Spleen (tissue), 7 donors: ENCODE measurements around the gene ROR1.

Experiments
- POLR2A ChIP-seq, 3 donors: fragments of 450-650 bp; IDR thresholded peaks; one replicate each; pipeline ENCODE4 v1.5.1; 2017; ENCODE audit warnings: antibody characterized with exemption in 3 of 3, mild to moderate bottlenecking in 1 of 3
- TF ChIP-seq, protein P1 (sequence below), 11 experiments: fragments of 200-600 bp in 7 of 11; fragments of 450-650 bp in 4 of 11; sonication (generic) in 4 of 11; IDR thresholded peaks in 8 of 11; conservative IDR thresholded peaks in 3 of 11; 1 replicate in 7 of 11; 2 replicates in 4 of 11; pipeline versions ENCODE4 v1.4.0 to v1.8.0; 2016 to 2021; ENCODE audit warnings: antibody characterized with exemption in 11 of 11, inconsistent platforms in 4 of 11, mild to moderate bottlenecking in 1 of 11
- donor health status: DM: no; HTN: no; CAD: no; lungs with moderate emphysema.
- donor health status: DM: no; HTN: no; CAD: no.
- donor health status: DM: no; HTN: no; CAD: no.

DNA sequence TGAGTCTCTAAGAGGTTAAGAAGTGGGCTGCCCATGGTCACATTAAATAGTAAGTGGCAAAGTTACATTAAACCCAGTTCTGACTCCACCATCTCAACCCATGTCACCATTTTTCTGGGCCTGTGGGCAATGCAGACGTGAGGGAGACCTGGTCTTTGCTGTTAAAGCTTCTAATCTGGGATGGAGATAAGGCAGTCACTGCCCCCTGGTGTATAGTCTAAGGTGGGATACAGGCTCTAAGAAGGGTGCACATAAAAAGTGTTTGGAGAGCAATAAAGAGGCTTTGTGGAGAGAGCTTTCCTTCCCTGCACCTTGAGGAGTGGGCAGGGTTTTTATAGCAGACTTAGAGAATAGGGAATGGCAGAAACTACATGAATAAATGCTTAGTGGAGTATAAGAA lies 141.3 kb downstream of the ROR1 start:
- TF ChIP-seq, protein P1, sequence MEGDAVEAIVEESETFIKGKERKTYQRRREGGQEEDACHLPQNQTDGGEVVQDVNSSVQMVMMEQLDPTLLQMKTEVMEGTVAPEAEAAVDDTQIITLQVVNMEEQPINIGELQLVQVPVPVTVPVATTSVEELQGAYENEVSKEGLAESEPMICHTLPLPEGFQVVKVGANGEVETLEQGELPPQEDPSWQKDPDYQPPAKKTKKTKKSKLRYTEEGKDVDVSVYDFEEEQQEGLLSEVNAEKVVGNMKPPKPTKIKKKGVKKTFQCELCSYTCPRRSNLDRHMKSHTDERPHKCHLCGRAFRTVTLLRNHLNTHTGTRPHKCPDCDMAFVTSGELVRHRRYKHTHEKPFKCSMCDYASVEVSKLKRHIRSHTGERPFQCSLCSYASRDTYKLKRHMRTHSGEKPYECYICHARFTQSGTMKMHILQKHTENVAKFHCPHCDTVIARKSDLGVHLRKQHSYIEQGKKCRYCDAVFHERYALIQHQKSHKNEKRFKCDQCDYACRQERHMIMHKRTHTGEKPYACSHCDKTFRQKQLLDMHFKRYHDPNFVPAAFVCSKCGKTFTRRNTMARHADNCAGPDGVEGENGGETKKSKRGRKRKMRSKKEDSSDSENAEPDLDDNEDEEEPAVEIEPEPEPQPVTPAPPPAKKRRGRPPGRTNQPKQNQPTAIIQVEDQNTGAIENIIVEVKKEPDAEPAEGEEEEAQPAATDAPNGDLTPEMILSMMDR (IDR thresholded peaks at IDR 0.05 in 8 of 11, conservative IDR thresholded peaks at IDR 0.05 in 3 of 11): peak; percentile 6 to 55 (median 44)
- TF ChIP-seq POLR2A (IDR thresholded peaks at IDR 0.05): no peak
